Measurements from ENCODE around the gene EIF4E3. TPM values are rescaled to one million over a fixed set of nuclear protein-coding genes. Genes with fewer than 3 reads are reported as not detected.
A peak's percentile ranks its signal among the peaks of the same experiment; 100 is the strongest.

Gene EIF4E3
- total and polyA plus RNA-seq, 8 donors = 4.1 to 25.9 (median 14.5) TPM

GRCh38 chr3:71759401-71759800, 34.2 kb upstream of the EIF4E3 start:
- WGBS, 5 donors = 68 to 84% (median 79%) methylated on average over 5 of the region's 5 CpGs
- H3K27ac ChIP-seq = no peak overlapping the region
- no peak overlapping the region for H3K4me3 ChIP-seq
- DNase-seq = no peak
- no peaks in the 10 kb centered on the region for H3K36me3 ChIP-seq
- TF ChIP-seq CTCF (IDR thresholded peaks at IDR 0.05) (no peak), POLR2A (IDR thresholded peaks at IDR 0.05) (no peak), EP300 (IDR thresholded peaks at IDR 0.05) (no peak), POLR2AphosphoS5 (IDR thresholded peaks at IDR 0.05) (no peak)
- no peaks in the 10 kb centered on the region for H3K9me3 ChIP-seq
- peaks cover 0 to 1% (median under 1%) of the 10 kb centered on the region in 4 donors for H3K4me1 ChIP-seq
- intact Hi-C loops (cut with DNase I; ENCODE audit: low total_unique reads) = no loop called here
- H3K27me3 ChIP-seq = peaks cover 0 to 32% (median 6%) of the 10 kb centered on the region in 3 donors

- WGBS, 5 donors = 85 to 95% (median 93%) methylated on average over 2 of the region's 2 CpGs
- TF ChIP-seq POLR2A (IDR thresholded peaks at IDR 0.05) (no peak), CTCF (IDR thresholded peaks at IDR 0.05) (no peak), EP300 (IDR thresholded peaks at IDR 0.05) (no peak), POLR2AphosphoS5 (IDR thresholded peaks at IDR 0.05) (no peak)
- Histone ChIP-seq H3K27ac (no peak overlapping the region), H3K27me3 (peaks cover 0 to 38% (median 9%) of the 10 kb centered on the region in 3 donors), H3K9me3 (no peaks in the 10 kb centered on the region), H3K4me3 (no peak overlapping the region), H3K36me3 (no peaks in the 10 kb centered on the region), H3K4me1 (peaks cover 2 to 6% (median 4%) of the 10 kb centered on the region in 4 donors)
- intact Hi-C loops (cut with DNase I; ENCODE audit: low total_unique reads) = no loop called here
- no peak for DNase-seq
Observed at GRCh38 chr3:71758091-71758490, 32.9 kb upstream of the EIF4E3 start.

GRCh38 chr3:71754610-71755253, 29.5 kb upstream of the EIF4E3 start:
- Histone ChIP-seq H3K27me3 (peaks cover 0 to 37% (median 21%) of the 10 kb centered on the region in 3 donors), H3K4me3 (peak overlapping the region; percentile 52 to 85 (median 57)), H3K4me1 (peaks cover 6 to 12% (median 8%) of the 10 kb centered on the region in 4 donors), H3K9me3 (no peaks in the 10 kb centered on the region), H3K36me3 (no peaks in the 10 kb centered on the region), H3K27ac (peak overlapping the region in 1 of 5 donors; percentile 59)
- intact Hi-C loops (cut with DNase I; ENCODE audit: low total_unique reads) = no loop called here
- WGBS, 5 donors = 17 to 77% (median 27%) methylated on average over 9 to 65 of the region's 65 CpGs
- TF ChIP-seq CTCF (IDR thresholded peaks at IDR 0.05) = no peak
- TF ChIP-seq POLR2AphosphoS5 (IDR thresholded peaks at IDR 0.05) = no peak
- no peak for TF ChIP-seq EP300 (IDR thresholded peaks at IDR 0.05)
- no peak for TF ChIP-seq POLR2A (IDR thresholded peaks at IDR 0.05)
- no peak for DNase-seq

GRCh38 chr3:71753701-71754609, 28.8 kb upstream of the EIF4E3 start, which contains the start of gene GPR27:
Gene GPR27, plus strand, starts transcription at chr3:71753855. Its CDS starts 195 bp downstream, at chr3:71754050.
- intact Hi-C loops (cut with DNase I; ENCODE audit: low total_unique reads) = no loop called here
- H3K36me3 ChIP-seq = no peaks in the 10 kb centered on the region
- WGBS, 5 donors = 1 to 2% (median 1%) methylated on average over 42 to 131 of the region's 131 CpGs
- H3K4me1 ChIP-seq = peaks cover 6 to 12% (median 8%) of the 10 kb centered on the region in 4 donors
- H3K9me3 ChIP-seq = no peaks in the 10 kb centered on the region
- TF ChIP-seq EP300 (IDR thresholded peaks at IDR 0.05) (no peak), POLR2A (IDR thresholded peaks at IDR 0.05) (no peak), POLR2AphosphoS5 (IDR thresholded peaks at IDR 0.05) (no peak), CTCF (IDR thresholded peaks at IDR 0.05) (no peak)
- H3K27ac ChIP-seq = peak within 1 kb of the TSS in 1 of 5 donors; percentile 59
- peaks cover 0 to 37% (median 21%) of the 10 kb centered on the region in 3 donors for H3K27me3 ChIP-seq
- DNase-seq = peak in 1 of 2 donors; percentile 78
- H3K4me3 ChIP-seq = peak within 1 kb of the TSS; percentile 52 to 85 (median 57)
